ENCODE data around the gene SPG21.

DNA sequence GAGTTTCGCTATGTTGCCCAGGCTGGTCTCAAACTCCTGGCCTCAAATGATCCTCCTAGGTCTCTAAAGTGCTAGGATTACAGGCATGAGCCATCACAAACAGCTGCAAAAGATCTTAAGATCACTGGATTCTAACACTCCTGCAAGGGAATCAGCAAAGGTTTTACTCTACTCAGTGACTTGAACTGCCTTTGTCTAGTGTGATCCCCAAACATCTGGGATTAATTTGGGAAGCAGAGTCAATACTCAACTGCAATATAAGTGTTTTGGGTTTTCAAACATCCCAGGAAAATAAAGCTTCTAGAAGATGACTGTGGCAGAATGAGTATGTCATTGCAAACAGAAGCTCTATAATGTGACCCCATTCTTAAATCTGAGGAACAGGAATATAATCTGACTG is 7.2 kb downstream of the SPG21 start:
- TF ChIP-seq, protein P1, sequence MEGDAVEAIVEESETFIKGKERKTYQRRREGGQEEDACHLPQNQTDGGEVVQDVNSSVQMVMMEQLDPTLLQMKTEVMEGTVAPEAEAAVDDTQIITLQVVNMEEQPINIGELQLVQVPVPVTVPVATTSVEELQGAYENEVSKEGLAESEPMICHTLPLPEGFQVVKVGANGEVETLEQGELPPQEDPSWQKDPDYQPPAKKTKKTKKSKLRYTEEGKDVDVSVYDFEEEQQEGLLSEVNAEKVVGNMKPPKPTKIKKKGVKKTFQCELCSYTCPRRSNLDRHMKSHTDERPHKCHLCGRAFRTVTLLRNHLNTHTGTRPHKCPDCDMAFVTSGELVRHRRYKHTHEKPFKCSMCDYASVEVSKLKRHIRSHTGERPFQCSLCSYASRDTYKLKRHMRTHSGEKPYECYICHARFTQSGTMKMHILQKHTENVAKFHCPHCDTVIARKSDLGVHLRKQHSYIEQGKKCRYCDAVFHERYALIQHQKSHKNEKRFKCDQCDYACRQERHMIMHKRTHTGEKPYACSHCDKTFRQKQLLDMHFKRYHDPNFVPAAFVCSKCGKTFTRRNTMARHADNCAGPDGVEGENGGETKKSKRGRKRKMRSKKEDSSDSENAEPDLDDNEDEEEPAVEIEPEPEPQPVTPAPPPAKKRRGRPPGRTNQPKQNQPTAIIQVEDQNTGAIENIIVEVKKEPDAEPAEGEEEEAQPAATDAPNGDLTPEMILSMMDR (IDR thresholded peaks at IDR 0.05; ENCODE audit: low read length): no peak
- TF ChIP-seq EZH2 (IDR thresholded peaks at IDR 0.05; ENCODE audit: borderline replicate concordance, low read length): no peak
